ENCODE measurements around the gene SMAP1.

The SMAP1 gene

GRCh38 chr6:70667711-70668498 lies at the start of gene SMAP1:
Gene SMAP1 (plus strand): TSS chr6:70667883. CDS start chr6:70668024, 141 bp downstream.
- H3K27ac ChIP-seq, result peak within 1 kb of the TSS; percentile 89
- TF ChIP-seq CTCF (conservative IDR thresholded peaks at IDR 0.05), result 0 out of 2 replicates have a peak, but pooled peaks have one; percentile 8

GRCh38 chr6:70620746-70621145 lies 46.9 kb upstream of the SMAP1 start:
- TF ChIP-seq CTCF (conservative IDR thresholded peaks at IDR 0.05), result no peak
- no peak overlapping the region for H3K27ac ChIP-seq

- no peak overlapping the region for H3K27ac ChIP-seq
- no peak for TF ChIP-seq CTCF (conservative IDR thresholded peaks at IDR 0.05)
Observed at GRCh38 chr6:70622461-70622860, 45.2 kb upstream of the SMAP1 start.

GRCh38 chr6:70625436-70625835 lies 42.2 kb upstream of the SMAP1 start:
- H3K27ac ChIP-seq, result no peak overlapping the region
- no peak for TF ChIP-seq CTCF (conservative IDR thresholded peaks at IDR 0.05)

- TF ChIP-seq CTCF (conservative IDR thresholded peaks at IDR 0.05), result no peak
- H3K27ac ChIP-seq, result no peak overlapping the region
Observed at GRCh38 chr6:70627500-70628254, 40.0 kb upstream of the SMAP1 start.

GRCh38 chr6:70629929-70630328 lies 37.8 kb upstream of the SMAP1 start:
- TF ChIP-seq CTCF (conservative IDR thresholded peaks at IDR 0.05), result no peak
- H3K27ac ChIP-seq, result no peak overlapping the region

- no peak for TF ChIP-seq CTCF (conservative IDR thresholded peaks at IDR 0.05)
- H3K27ac ChIP-seq, result no peak overlapping the region
Observed at GRCh38 chr6:70633870-70634269, 33.8 kb upstream of the SMAP1 start.

Measured in VCaP (cell line).